Activated naive CD8-positive, alpha-beta T cell treated with anti-CD3 and anti-CD28 coated beads, Interleukin-2, amount 10 ng/mL, durations not matched to agents 7 days and 5 days (primary cell): ENCODE data around the gene C14orf39. TPM values are rescaled to one million over a fixed set of nuclear protein-coding genes. Genes with fewer than 3 reads are reported as not detected.
"Not testable (repeated sequence)": the region's sequence is repeated elsewhere in the genome, so short reads cannot be mapped to it uniquely, and the experiment has no call there.

ENCODE experiments used
- ATAC-seq: fragments of 150-1000 bp; cut with Tn5 transposase; one replicate; pipeline ENCODE4 v1.10.0; 2021; ENCODE audit warnings: low read depth, moderate library complexity
- POLR2A ChIA-PET: fragments of 350-600 bp; sonication (Branson Sonifier 250); formaldehyde crosslinking; loops from one replicate; lab custom pipeline; 2021; ENCODE audit warnings: antibody characterized with exemption; lab: Charles Lee
- DNase-seq: peaks from one replicate; pipeline ENCODE4 v3.0.0; 2021
- H3K27ac Mint-ChIP-seq: one replicate; pipeline ENCODE4 v1.8.0; 2022; ENCODE audit warnings: mild to moderate bottlenecking, mixed read lengths
- H3K27me3 Mint-ChIP-seq: one replicate; pipeline ENCODE4 v1.8.0; 2022; ENCODE audit warnings: mild to moderate bottlenecking, moderate library complexity, mixed read lengths
- H3K36me3 Mint-ChIP-seq: one replicate; pipeline ENCODE4 v1.8.0; 2021; ENCODE audit warnings: mild to moderate bottlenecking, mixed read lengths
- H3K4me1 Mint-ChIP-seq: one replicate; pipeline ENCODE4 v1.8.0; 2021; ENCODE audit warnings: mixed read lengths
- H3K4me3 Mint-ChIP-seq: one replicate; pipeline ENCODE4 v1.8.0; 2022; ENCODE audit warnings: mild to moderate bottlenecking, moderate library complexity, mixed read lengths
- H3K9me3 Mint-ChIP-seq: one replicate; pipeline ENCODE4 v1.8.0; 2021; ENCODE audit warnings: mixed read lengths
- total RNA-seq, 2 experiments: library from RNA; stranded (reverse); gene quantifications; one replicate each; pipeline ENCODE4 v1.2.3, GENCODE V29; 2021

C14orf39 gene
- total RNA-seq, 2 experiments from 2014 or later: not detected

- Mint-ChIP-seq H3K9me3 (peaks cover 8% of the 10 kb centered on the region), H3K4me3 (no peak overlapping the region), H3K27me3 (no peaks in the 10 kb centered on the region), H3K27ac (no peak overlapping the region), H3K4me1 (no peaks in the 10 kb centered on the region), H3K36me3 (no peaks in the 10 kb centered on the region)
- POLR2A ChIA-PET: no interaction called here
- ATAC-seq (no peak), DNase-seq (no peak)
Measured at GRCh38 chr14:60430276-60430675, 55.6 kb downstream of the C14orf39 start.

- H3K27ac Mint-ChIP-seq: no peak overlapping the region
- DNase-seq (no peak), ATAC-seq (no peak)
- H3K27me3 Mint-ChIP-seq: no peaks in the 10 kb centered on the region
- no peak overlapping the region for H3K4me3 Mint-ChIP-seq
- POLR2A ChIA-PET: no interaction called here
- peaks cover 3% of the 10 kb centered on the region for H3K9me3 Mint-ChIP-seq
- H3K4me1 Mint-ChIP-seq: no peaks in the 10 kb centered on the region
- no peaks in the 10 kb centered on the region for H3K36me3 Mint-ChIP-seq
Measured at GRCh38 chr14:60420050-60420449, 65.8 kb downstream of the C14orf39 start.

- H3K9me3 Mint-ChIP-seq, POLR2A ChIA-PET, H3K27ac Mint-ChIP-seq, H3K36me3 Mint-ChIP-seq, H3K4me3 Mint-ChIP-seq, DNase-seq, H3K4me1 Mint-ChIP-seq, H3K27me3 Mint-ChIP-seq: not testable (repeated sequence)
- ATAC-seq: peak; percentile 61
Measured at GRCh38 chr14:60397550-60397949, 88.3 kb downstream of the C14orf39 start.

GRCh38 chr14:60396718-60397343 is 89.0 kb downstream of the C14orf39 start:
- POLR2A ChIA-PET: no interaction called here
- no peaks in the 10 kb centered on the region for H3K36me3 Mint-ChIP-seq
- H3K4me3 Mint-ChIP-seq: no peak overlapping the region
- H3K4me1 Mint-ChIP-seq: no peaks in the 10 kb centered on the region
- DNase-seq (no peak), ATAC-seq (no peak)
- H3K27me3 Mint-ChIP-seq: peaks cover 9% of the 10 kb centered on the region
- no peak overlapping the region for H3K27ac Mint-ChIP-seq
- H3K9me3 Mint-ChIP-seq: peaks cover 2% of the 10 kb centered on the region

Other genes with a start within 250 kb of the C14orf39 start
- 10 to 100 TPM; 45.8 to 54.4 TPM for gene PPM1A, start 236.8 kb downstream of the C14orf39 start, total RNA-seq
- not detected for gene SIX6, start 23.1 kb upstream of the C14orf39 start, total RNA-seq
- gene SIX1, start 163.4 kb upstream of the C14orf39 start, total RNA-seq: not detected
- under 1 TPM in 1 of 2 experiments, not detected in 1; 0.17 TPM for gene SIX4, start 238.3 kb upstream of the C14orf39 start, total RNA-seq
- gene MNAT1, start 248.7 kb upstream of the C14orf39 start, total RNA-seq: 10 to 100 TPM; 33.5 to 33.9 TPM